Measurements from ENCODE around the gene RAPGEF2. TPM values are rescaled to one million over a fixed set of nuclear protein-coding genes. Genes with fewer than 3 reads are reported as not detected.

The RAPGEF2 gene
- total RNA-seq, 1 donor, result 57.9 TPM

DNA sequence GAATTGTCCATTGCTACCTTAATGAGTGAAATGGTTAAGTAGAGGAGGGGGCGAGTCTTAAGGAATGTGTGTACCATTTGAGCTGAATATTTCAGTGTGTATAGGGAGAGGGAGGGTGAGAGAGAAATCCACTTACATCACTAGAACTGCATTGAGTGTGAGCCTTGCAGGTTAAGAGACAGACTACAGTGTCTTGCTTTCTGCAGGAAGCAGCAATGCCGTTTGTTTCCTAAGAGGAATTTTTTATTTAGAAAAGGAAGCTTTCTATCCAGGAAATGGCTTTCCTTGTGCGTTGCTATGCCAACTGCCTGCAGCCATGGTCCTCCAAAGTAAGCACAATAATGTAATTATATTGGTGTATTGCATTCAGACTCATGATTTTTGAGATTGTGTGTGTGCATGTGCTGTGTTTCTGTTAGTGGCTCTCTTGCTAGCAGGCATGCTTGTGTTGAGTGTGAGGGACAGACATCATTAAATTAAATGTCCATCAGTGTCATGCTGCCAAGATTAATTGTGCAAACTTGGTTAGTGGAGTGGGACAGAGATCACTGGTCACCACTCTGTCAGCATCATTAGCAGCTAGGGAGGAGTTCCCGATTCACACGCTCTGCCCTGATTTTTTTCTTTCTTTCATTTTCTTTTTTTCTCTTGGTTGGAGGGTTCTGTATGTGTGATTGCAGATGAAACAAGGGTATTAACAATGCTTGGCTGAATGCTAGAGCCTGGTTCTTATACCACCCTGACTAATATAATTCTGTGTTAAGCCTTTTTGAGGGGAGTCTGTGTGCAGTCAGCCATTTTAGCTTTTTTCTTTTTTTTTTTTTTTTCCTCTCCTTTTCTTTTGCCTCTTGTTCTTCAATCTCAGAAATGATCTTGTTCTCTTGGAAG, 164.3 kb downstream of the RAPGEF2 start:
- H3K9me3 ChIP-seq (ENCODE audit: low read depth, low read length), result no peaks in the 10 kb centered on the region
- no peaks in the 10 kb centered on the region for H3K27me3 ChIP-seq (ENCODE audit: insufficient read depth, low read length)
- peaks cover 28% of the 10 kb centered on the region for H3K4me1 ChIP-seq (ENCODE audit: insufficient read depth, low read length)
- no peak overlapping the region for H3K4me3 ChIP-seq (ENCODE audit: low read length)

DNA sequence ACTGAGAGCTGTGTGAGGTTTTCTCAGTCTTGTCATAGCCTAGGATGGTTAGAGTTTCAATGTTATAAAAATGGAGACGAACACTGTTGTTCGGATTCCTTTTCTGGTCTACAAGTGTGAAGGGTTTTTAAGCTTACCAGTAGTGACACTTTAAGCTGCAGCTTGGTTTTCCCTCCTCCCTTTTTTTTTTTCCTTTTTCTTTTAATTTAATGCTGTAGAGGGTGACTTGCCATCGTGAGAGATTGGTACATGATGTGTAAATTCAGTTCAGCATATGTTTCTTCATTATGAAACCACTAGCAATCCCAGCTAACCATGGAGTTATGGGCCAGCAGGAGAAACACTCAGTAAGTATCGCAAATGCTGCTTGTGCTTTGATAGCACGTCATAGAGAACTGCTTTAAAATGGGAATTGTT, 165.0 kb downstream of the RAPGEF2 start:
- no peaks in the 10 kb centered on the region for H3K9me3 ChIP-seq (ENCODE audit: low read depth, low read length)
- no peaks in the 10 kb centered on the region for H3K27me3 ChIP-seq (ENCODE audit: insufficient read depth, low read length)
- no peak overlapping the region for H3K4me3 ChIP-seq (ENCODE audit: low read length)
- H3K4me1 ChIP-seq (ENCODE audit: insufficient read depth, low read length), result peaks cover 28% of the 10 kb centered on the region

DNA sequence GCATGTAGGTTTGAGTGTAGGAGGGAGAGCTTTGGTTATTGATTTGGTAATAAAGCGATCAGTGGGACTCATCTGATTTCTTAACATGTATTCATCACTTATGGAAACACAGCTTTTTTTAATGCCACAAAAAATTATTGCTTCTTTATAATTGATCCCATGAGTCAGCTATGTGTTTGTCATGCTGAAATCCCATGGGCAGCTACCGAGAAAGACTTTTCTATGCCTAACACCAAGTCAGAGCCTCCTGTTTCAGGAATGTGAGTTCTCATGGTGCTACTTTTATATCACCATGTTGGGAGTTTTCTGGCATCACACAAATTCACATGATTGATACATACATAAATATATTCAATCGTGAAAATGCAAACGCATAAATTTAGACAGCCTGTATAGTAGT, 165.7 kb downstream of the RAPGEF2 start:
- Histone ChIP-seq H3K4me1 (ENCODE audit: insufficient read depth, low read length) (peaks cover 28% of the 10 kb centered on the region), H3K27me3 (ENCODE audit: insufficient read depth, low read length) (no peaks in the 10 kb centered on the region)

DNA sequence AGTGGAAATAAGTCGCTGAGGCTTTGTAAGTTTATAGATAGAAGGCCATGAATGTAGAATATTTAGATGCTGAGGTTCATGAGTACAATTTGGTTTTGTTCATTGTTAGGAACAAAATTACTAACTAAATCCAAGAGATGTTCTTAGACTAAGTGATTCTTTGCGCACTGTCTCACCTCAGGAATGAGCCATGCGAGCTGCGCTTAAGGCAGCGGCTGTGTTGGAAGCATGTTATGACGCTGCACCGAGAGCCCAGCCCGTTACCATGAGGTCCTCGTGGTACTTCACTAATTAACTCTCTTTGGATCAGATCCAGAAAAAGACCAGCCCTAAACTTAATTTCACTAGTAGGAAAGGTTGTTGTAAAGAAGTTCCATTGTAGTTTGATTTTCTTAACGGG, 166.2 kb downstream of the RAPGEF2 start:
- Histone ChIP-seq H3K4me3 (ENCODE audit: low read length) (no peak overlapping the region), H3K9me3 (ENCODE audit: low read depth, low read length) (no peaks in the 10 kb centered on the region), H3K27me3 (ENCODE audit: insufficient read depth, low read length) (no peaks in the 10 kb centered on the region), H3K4me1 (ENCODE audit: insufficient read depth, low read length) (peaks cover 28% of the 10 kb centered on the region)

More for the DNA sequence above, 165.7 kb downstream of the RAPGEF2 start:
- Histone ChIP-seq H3K9me3 (ENCODE audit: low read depth, low read length) (no peaks in the 10 kb centered on the region), H3K4me3 (ENCODE audit: low read length) (no peak overlapping the region)

DNA sequence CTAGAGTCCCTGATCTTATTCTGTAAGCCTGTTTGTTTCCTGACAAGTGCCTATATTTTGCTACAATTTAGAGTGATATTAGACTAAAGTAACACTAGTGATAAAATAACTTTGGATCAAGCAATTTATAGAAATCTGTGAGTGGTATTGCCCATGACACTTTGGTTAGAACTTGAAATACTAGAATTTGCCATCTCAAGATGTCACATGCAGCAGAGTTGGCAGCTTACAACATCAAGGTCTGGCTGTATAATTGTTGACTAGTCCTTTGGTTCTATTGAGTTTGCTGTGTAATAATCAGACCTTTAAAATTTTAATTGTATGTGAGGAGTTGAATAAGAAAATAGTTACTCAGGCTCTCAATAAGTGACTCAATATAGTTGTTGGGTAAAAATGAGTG, 167.1 kb downstream of the RAPGEF2 start:
- Histone ChIP-seq H3K4me1 (ENCODE audit: insufficient read depth, low read length) (peaks cover 28% of the 10 kb centered on the region), H3K9me3 (ENCODE audit: low read depth, low read length) (no peaks in the 10 kb centered on the region), H3K27me3 (ENCODE audit: insufficient read depth, low read length) (no peaks in the 10 kb centered on the region)

DNA sequence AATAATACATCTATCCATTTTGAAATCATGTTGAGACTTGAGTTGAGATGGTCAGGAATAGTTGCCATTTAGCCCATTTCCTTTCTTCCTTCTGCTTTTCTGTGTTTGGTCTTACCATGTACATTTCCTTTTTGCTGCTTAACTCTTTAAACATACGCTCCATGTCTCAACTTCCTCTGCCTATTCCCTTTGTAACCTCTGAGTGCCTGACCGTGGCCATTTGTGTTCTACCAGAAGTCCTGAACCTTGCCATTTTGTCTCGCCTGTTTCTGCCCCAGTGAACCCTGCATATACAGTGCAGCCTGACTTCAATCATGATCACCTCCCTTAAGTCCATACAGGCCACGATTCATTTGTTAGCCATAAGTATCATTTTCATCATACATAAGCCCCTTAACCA, 169.0 kb downstream of the RAPGEF2 start:
- Histone ChIP-seq H3K4me1 (ENCODE audit: insufficient read depth, low read length) (peaks cover 25% of the 10 kb centered on the region), H3K4me3 (ENCODE audit: low read length) (no peak overlapping the region), H3K9me3 (ENCODE audit: low read depth, low read length) (no peaks in the 10 kb centered on the region), H3K27me3 (ENCODE audit: insufficient read depth, low read length) (no peaks in the 10 kb centered on the region)

More for the DNA sequence above, 167.1 kb downstream of the RAPGEF2 start:
- H3K4me3 ChIP-seq (ENCODE audit: low read length), result no peak overlapping the region

DNA sequence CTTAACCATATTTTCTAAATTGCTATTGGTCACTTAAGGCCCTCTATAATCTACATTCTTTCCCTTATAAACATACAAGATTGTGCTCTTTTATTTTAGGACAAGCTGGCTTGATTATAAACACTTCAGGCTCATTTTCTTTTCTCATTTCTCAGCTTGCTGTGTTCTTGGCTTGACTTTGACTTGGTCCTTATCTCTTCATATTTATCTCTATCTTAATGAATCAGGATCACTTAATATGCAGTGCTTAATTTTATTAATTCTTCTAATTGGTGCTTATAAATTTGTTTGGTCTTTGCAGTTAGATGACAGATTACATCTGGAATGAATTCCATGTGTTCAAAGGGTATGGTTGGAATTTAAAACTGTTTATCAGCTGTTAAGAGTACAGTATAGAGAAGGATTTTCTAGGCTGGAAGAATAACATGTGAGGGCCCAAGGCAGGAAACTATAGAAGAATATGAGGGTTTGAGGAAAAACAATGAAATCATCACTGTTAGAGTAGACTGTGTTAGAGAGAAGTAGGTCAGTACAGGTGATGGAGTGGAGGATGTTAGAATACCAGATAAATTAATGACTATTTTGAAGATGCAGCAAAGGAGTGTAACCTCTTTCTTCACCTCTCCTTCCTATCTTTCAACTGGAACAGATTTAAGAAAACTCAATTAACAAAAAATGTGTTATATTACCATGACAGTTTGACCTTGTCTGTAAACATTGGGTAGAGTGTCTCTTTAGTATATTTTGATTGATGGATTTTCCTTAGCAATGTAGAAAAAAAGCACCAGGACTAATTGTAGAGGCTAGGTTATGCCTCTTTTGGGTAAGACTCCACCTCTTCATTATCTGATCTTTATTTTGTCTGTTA, 169.6 kb downstream of the RAPGEF2 start:
- H3K4me1 ChIP-seq (ENCODE audit: insufficient read depth, low read length), result peaks cover 19% of the 10 kb centered on the region
- no peaks in the 10 kb centered on the region for H3K27me3 ChIP-seq (ENCODE audit: insufficient read depth, low read length)
- no peak overlapping the region for H3K4me3 ChIP-seq (ENCODE audit: low read length)

DNA sequence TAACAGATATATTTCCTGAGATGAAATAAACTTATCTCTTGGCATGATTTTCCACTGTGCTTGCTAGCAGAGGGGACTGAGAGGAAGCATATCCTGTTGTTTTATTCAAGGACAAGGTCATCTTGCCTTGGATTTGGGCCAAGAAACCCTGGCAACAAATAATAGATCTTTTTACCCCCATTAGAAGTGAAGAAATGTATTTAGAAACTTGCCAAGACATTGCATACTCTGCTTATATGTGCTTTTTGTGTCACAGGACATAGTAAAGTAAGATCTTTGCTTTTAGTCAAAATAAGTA, 170.2 kb downstream of the RAPGEF2 start:
- Histone ChIP-seq H3K27me3 (ENCODE audit: insufficient read depth, low read length) (no peaks in the 10 kb centered on the region), H3K4me1 (ENCODE audit: insufficient read depth, low read length) (peaks cover 16% of the 10 kb centered on the region), H3K9me3 (ENCODE audit: low read depth, low read length) (no peaks in the 10 kb centered on the region), H3K4me3 (ENCODE audit: low read length) (no peak overlapping the region)

More for the DNA sequence above, 169.6 kb downstream of the RAPGEF2 start:
- H3K9me3 ChIP-seq (ENCODE audit: low read depth, low read length), result no peaks in the 10 kb centered on the region

DNA sequence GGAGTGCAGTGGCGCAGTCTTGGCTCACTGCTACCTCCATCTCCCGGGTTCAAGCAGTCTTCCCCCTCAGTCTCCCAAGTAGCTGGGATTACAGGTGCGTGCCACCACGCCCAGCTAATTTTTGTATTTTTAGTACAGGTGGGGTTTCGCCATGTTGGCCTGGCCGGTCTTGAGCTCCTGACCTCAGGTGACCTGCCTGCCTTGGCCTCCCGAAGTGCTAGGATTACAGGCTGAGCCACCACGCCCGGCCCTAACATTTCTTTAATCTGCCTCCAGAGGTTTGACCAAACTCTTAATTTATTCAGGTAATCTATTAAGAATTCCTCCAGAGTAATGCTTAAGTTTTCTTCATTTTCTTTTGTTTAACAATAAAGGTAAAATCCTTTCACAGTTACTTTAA, 171.0 kb downstream of the RAPGEF2 start:
- Histone ChIP-seq H3K9me3 (ENCODE audit: low read depth, low read length) (no peaks in the 10 kb centered on the region), H3K4me3 (ENCODE audit: low read length) (no peak overlapping the region), H3K4me1 (ENCODE audit: insufficient read depth, low read length) (peaks cover 22% of the 10 kb centered on the region), H3K27me3 (ENCODE audit: insufficient read depth, low read length) (no peaks in the 10 kb centered on the region)

DNA sequence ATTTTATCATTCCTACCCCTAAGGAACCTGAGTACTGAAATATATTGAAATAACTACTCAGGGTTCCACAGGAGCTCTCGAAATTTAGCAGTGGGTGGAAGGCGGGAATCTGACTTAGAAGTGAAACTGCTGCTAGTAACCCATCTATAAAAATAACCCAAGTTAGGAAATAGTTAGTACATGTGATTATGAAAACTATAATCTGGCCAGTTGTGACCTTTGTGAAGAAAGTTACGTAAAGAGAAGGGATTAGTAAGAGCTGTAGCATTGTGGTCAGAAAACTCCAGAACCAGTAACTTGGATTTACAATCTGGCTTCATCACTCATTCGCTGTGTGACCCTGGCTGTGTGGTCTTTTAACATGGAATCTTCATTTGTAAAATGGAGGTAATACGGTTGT, 175.5 kb downstream of the RAPGEF2 start:
- Histone ChIP-seq H3K4me3 (ENCODE audit: low read length) (no peak overlapping the region), H3K9me3 (ENCODE audit: low read depth, low read length) (no peaks in the 10 kb centered on the region), H3K4me1 (ENCODE audit: insufficient read depth, low read length) (peaks cover 13% of the 10 kb centered on the region), H3K27me3 (ENCODE audit: insufficient read depth, low read length) (no peaks in the 10 kb centered on the region)

DNA sequence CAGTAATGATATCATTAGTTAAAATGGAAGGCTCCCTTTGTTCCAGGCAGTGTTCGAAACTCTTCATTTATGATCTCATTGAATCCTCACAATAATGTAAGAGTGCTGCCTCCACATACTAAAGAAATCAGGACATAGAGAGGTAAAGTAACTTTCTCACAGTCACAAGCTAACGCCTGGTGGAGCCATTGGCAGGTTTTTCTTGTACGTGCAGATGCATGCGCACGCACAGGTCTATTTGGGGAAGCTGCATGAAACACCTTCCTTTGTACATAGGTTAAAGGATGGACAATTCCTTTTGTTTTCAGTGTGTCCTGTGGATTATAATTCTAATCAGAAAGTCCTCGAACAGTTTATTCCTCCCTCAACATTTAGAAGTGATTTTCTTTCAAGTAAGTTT, 176.2 kb downstream of the RAPGEF2 start:
- no peaks in the 10 kb centered on the region for H3K9me3 ChIP-seq (ENCODE audit: low read depth, low read length)
- no peak overlapping the region for H3K4me3 ChIP-seq (ENCODE audit: low read length)
- H3K27me3 ChIP-seq (ENCODE audit: insufficient read depth, low read length), result no peaks in the 10 kb centered on the region
- H3K4me1 ChIP-seq (ENCODE audit: insufficient read depth, low read length), result peaks cover 17% of the 10 kb centered on the region

DNA sequence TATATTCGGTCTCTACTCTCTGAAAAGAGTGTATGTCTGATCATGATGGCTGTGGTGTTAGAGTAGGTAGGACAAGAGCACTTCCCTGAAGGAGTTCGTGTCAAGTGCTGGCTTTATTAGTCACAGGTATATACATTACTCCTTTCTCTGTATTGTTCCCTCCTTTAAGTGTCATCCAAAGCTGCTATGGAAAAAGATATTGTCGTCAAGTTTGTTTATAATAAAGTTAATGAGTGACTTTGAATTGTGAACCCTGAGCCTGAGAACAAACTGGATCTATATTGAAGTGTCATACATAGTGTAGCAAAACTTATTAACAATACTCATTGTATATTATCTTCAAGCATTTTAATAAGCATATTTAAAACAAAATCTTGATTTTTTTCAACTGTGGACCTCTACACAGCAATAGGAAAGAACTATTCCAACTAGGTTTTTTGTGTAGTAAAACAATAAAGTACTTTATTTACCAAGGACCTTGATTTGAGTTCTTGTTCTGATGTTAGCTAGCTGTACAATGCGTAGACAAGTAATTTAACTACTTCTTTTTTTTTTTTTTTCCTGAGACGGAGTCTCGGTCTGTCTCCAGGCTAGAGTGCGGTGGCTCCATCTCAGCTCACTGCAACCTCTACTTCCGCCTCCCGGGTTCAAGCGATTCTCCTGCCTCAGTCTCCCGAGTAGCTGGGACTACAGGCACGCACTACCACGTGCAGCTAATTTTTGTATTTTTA, 177.7 kb downstream of the RAPGEF2 start:
- no peak overlapping the region for H3K4me3 ChIP-seq (ENCODE audit: low read length)
- peaks cover 19% of the 10 kb centered on the region for H3K4me1 ChIP-seq (ENCODE audit: insufficient read depth, low read length)
- no peaks in the 10 kb centered on the region for H3K27me3 ChIP-seq (ENCODE audit: insufficient read depth, low read length)
- H3K9me3 ChIP-seq (ENCODE audit: low read depth, low read length), result no peaks in the 10 kb centered on the region

DNA sequence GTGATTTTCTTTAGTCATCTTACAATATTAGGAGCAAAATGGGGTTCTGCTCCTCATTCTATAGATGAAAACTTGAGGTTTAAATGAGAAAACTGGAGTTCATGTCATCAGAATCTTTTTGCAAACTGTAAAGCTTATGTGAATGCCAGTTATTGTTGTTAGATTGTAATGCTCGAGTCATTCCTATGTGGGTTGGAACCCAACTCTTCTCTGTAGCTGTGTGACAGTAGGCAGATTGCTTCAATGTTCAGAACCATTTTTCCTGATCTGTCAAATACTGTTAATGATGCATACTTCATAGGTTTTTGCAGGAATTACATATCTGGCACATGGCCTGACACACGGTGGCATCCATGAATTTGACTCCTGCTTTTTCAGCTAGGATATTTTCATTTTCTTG, 178.9 kb downstream of the RAPGEF2 start:
- no peak overlapping the region for H3K4me3 ChIP-seq (ENCODE audit: low read length)
- peaks cover 19% of the 10 kb centered on the region for H3K4me1 ChIP-seq (ENCODE audit: insufficient read depth, low read length)
- no peaks in the 10 kb centered on the region for H3K9me3 ChIP-seq (ENCODE audit: low read depth, low read length)
- H3K27me3 ChIP-seq (ENCODE audit: insufficient read depth, low read length), result no peaks in the 10 kb centered on the region

DNA sequence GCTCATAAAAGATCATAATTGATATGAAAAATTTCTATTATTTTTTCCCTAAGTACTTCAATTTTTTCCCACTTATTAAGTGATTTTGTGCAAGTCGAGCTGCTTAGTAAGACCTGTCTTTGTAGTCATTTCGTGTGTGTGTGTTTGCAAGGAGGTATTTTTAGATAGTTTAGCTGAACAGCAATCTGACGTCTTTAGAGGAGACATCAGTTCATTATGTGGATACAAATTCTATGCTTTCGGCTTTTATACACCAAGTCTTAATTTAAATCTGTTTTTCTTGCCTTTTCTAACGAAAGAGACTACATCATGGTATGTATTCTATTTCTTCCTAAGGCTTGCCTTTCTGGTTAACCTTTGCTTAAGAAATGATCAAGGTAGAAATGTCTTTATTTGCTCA, 179.4 kb downstream of the RAPGEF2 start:
- Histone ChIP-seq H3K27me3 (ENCODE audit: insufficient read depth, low read length) (no peaks in the 10 kb centered on the region), H3K4me1 (ENCODE audit: insufficient read depth, low read length) (peaks cover 19% of the 10 kb centered on the region), H3K9me3 (ENCODE audit: low read depth, low read length) (no peaks in the 10 kb centered on the region), H3K4me3 (ENCODE audit: low read length) (no peak overlapping the region)

DNA sequence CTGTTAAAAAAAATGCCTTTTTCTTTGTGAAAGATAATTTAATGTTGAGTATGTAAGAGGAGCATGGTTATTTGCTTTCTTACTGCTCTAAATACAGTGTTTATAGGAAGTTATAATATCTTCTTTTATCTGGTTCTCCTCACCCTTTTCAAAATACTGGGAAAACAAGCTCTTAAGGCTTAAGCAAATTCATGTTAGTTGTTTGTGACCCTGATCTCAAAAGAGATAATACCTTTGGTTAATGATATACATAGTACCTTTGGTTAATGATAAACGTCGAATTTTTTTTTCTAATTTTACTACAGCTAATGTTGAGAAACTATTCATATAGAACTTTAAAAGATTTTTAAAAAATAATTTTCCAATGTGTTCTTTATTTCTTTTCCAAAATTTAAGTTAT, 180.1 kb downstream of the RAPGEF2 start:
- no peaks in the 10 kb centered on the region for H3K27me3 ChIP-seq (ENCODE audit: insufficient read depth, low read length)
- no peak overlapping the region for H3K4me3 ChIP-seq (ENCODE audit: low read length)
- peaks cover 19% of the 10 kb centered on the region for H3K4me1 ChIP-seq (ENCODE audit: insufficient read depth, low read length)
- no peaks in the 10 kb centered on the region for H3K9me3 ChIP-seq (ENCODE audit: low read depth, low read length)
